B cell (primary cell): ENCODE results near the gene ZNF428. TPM values are rescaled to one million over a fixed set of nuclear protein-coding genes. Genes with fewer than 3 reads are reported as not detected.

ENCODE experiments used
- ATAC-seq: fragments of 200-7000 bp; cut with Tn5 transposase; one replicate; pipeline ENCODE4 v1.10.0; 2021; ENCODE audit warnings: low read depth, mild to moderate bottlenecking, moderate number of reproducible peaks, moderate library complexity
- CTCF ChIA-PET: fragments of 350-600 bp; sonication (Branson Sonifier 250); formaldehyde crosslinking; loops from one replicate; lab custom pipeline; 2021; ENCODE audit warnings: antibody characterized with exemption, inconsistent platforms; lab: Charles Lee
- POLR2A ChIA-PET: fragments of 350-600 bp; sonication (Branson Sonifier 250); formaldehyde crosslinking; loops from one replicate; lab custom pipeline; 2021; ENCODE audit warnings: antibody characterized with exemption; lab: Charles Lee
- DNase-seq: peaks from one replicate; pipeline ENCODE4 v3.0.0; 2013
- H2AFZ ChIP-seq: 2 replicates; pipeline ENCODE4 v1.6.1; 2012; ENCODE audit warnings: mild to moderate bottlenecking, low read depth, low read length; ENCODE audit not compliant: insufficient read depth, poor library complexity, severe bottlenecking
- H3K27ac ChIP-seq, 2 donors: 1 replicate in 1 of 2; 2 replicates in 1 of 2; pipeline ENCODE4 v1.5.1; 2012 to 2013; ENCODE audit warnings: low read length in 2 of 2, mild to moderate bottlenecking in 2 of 2, moderate library complexity in 1 of 2
- H3K27me3 ChIP-seq, 4 experiments: fragments of 200-600 bp in 1 of 4; sonication (generic) in 1 of 4; replicated peaks in 1 of 4; 1 replicate in 2 of 4; 2 replicates in 2 of 4; pipeline versions ENCODE4 v1.6.1 to v1.7.0; 2013 to 2016; ENCODE audit warnings: low read length in 3 of 4, mild to moderate bottlenecking in 2 of 4, mixed read lengths in 1 of 4, moderate library complexity in 1 of 4; ENCODE audit not compliant: insufficient read depth in 4 of 4, control insufficient read depth in 3 of 4; ENCODE audit errors: control extremely low read depth in 1 of 4
- H3K36me3 ChIP-seq, 2 experiments: replicated peaks in 1 of 2; 1 replicate in 1 of 2; 2 replicates in 1 of 2; pipeline versions ENCODE4 v1.6.1 to v1.7.1; 2013; ENCODE audit warnings: low read length in 1 of 2; ENCODE audit not compliant: insufficient read depth in 2 of 2, control insufficient read depth in 1 of 2; ENCODE audit errors: control extremely low read depth in 1 of 2, extremely low read depth in 1 of 2
- H3K4me1 ChIP-seq, 2 donors: fragments of 200-600 bp in 1 of 2; sonication (generic) in 1 of 2; 1 replicate in 1 of 2; 2 replicates in 1 of 2; pipeline versions ENCODE4 v1.5.1 to v1.6.1; 2013 to 2017; ENCODE audit warnings: low read length in 2 of 2; ENCODE audit not compliant: control insufficient read depth in 2 of 2, insufficient read depth in 2 of 2
- H3K4me2 ChIP-seq: replicated peaks from 2 replicates; pipeline ENCODE3; 2012; ENCODE audit warnings: mild to moderate bottlenecking, low read depth, low read length; ENCODE audit not compliant: poor library complexity, severe bottlenecking
- H3K4me3 ChIP-seq, 5 experiments: fragments of 200-600 bp in 1 of 5; sonication (generic) in 1 of 5; 1 replicate in 3 of 5; 2 replicates in 2 of 5; pipeline versions ENCODE4 v1.5.1 to v1.7.0; 2011 to 2016; ENCODE audit warnings: low read length in 4 of 5, mild to moderate bottlenecking in 4 of 5, low read depth in 2 of 5, control low read depth in 1 of 5, moderate library complexity in 1 of 5; ENCODE audit not compliant: insufficient read depth in 1 of 5; ENCODE audit errors: control extremely low read depth in 1 of 5, extremely low read depth in 1 of 5
- H3K79me2 ChIP-seq: fragments of 200-600 bp; sonication (generic); one replicate; pipeline ENCODE4 v1.6.0; 2016; ENCODE audit warnings: low read length; ENCODE audit not compliant: control insufficient read depth, insufficient read depth
- H3K9ac ChIP-seq: fragments of 200-600 bp; sonication (generic); 2 replicates; pipeline ENCODE4 v1.6.1; 2017; ENCODE audit warnings: mild to moderate bottlenecking, low read length, moderate library complexity
- H3K9me3 ChIP-seq, 3 donors: one replicate each; pipeline versions ENCODE4 v1.6.1 to v1.7.1; 2013; ENCODE audit warnings: low read length in 2 of 3; ENCODE audit not compliant: control insufficient read depth in 2 of 3, insufficient read depth in 1 of 3; ENCODE audit errors: control extremely low read depth in 1 of 3
- H4K20me1 ChIP-seq: 2 replicates; pipeline ENCODE4 v1.6.0; 2012; ENCODE audit warnings: mild to moderate bottlenecking, low read length; ENCODE audit not compliant: insufficient read depth, control insufficient read depth, poor library complexity, severe bottlenecking
- H3K27ac Mint-ChIP-seq: one replicate; pipeline ENCODE4 v1.8.0; 2021; ENCODE audit warnings: mixed read lengths
- H3K27me3 Mint-ChIP-seq: one replicate; pipeline ENCODE4 v1.8.0; 2021; ENCODE audit warnings: mixed read lengths
- H3K4me1 Mint-ChIP-seq: one replicate; pipeline ENCODE4 v1.8.0; 2021; ENCODE audit warnings: mixed read lengths
- H3K4me3 Mint-ChIP-seq: one replicate; pipeline ENCODE4 v1.8.0; 2021; ENCODE audit warnings: mixed read lengths
- H3K9me3 Mint-ChIP-seq: one replicate; pipeline ENCODE4 v1.8.0; 2022; ENCODE audit warnings: mixed read lengths; ENCODE audit not compliant: insufficient read depth
- CTCF ChIP-seq: fragments of 200-600 bp; IDR thresholded peaks from one replicate; pipeline ENCODE4 v1.8.0; 2022; ENCODE audit warnings: antibody characterized with exemption, mild to moderate bottlenecking
- EZH2 ChIP-seq: IDR thresholded peaks from 2 replicates; pipeline ENCODE4 v1.6.1; 2012; ENCODE audit warnings: borderline replicate concordance, low read depth, mild to moderate bottlenecking, moderate library complexity, low read length; ENCODE audit not compliant: insufficient read depth, poor library complexity, severe bottlenecking
- WGBS: methylation state at CpG from one replicate; pipeline ENCODE4 v1.1.5; 2013; ENCODE audit warnings: missing lambda C conversion rate; ENCODE audit not compliant: insufficient coverage; 5-methylcytosine and 5-hydroxymethylcytosine counted together
- intact Hi-C: fragments of 100-400 bp; cut with micrococcal nuclease; formaldehyde crosslinking; loops from one replicate; pipeline ENCODE4 v1.10.0; 2022
- polyA plus RNA-seq: library from polyadenylated mRNA; depleted of rRNA; stranded (reverse); fragments of >200 nt; gene quantifications from 2 replicates; pipeline ENCODE4 v1.2.3, GENCODE V29; 2012
- total RNA-seq, 2 donors: library from RNA; stranded (reverse); fragments of 120-200 nt in 1 of 2; gene quantifications; 1 replicate in 1 of 2; 2 replicates in 1 of 2; pipeline versions ENCODE4 v1.2.3 to v1.2.4, GENCODE V29; 2013 to 2022

Gene ZNF428
- total and polyA plus RNA-seq, 2 donors (not counting 1 experiment from before 2014, with no cell fraction given) = 16.9 to 19.7 TPM

- Histone ChIP-seq H3K4me2 (no peak overlapping the region), H3K36me3 (peaks cover 0 to 10% of the 10 kb centered on the region in 2 experiments), H3K27me3 (no peaks in the 10 kb centered on the region), H3K9ac (no peak overlapping the region), H3K4me3 (no peak overlapping the region), H3K79me2 (peaks cover 40% of the 10 kb centered on the region), H3K27ac (peak overlapping the region in 1 of 2 donors; percentile 41), H2AFZ (no peak overlapping the region), H3K4me1 (peaks cover 6 to 18% of the 10 kb centered on the region in 2 donors), H4K20me1 (peaks cover 5% of the 10 kb centered on the region), H3K9me3 (no peaks in the 10 kb centered on the region)
- CTCF ChIA-PET = interaction anchor here (0.6 to 1.4 kb wide), 6 partner anchors 11 to 1629 kb away, joined by 3 to 4 read pairs (median 3); partner anchors contain the start of gene ZNF575
- Mint-ChIP-seq H3K9me3 (no peaks in the 10 kb centered on the region), H3K27ac (peak overlapping the region; percentile 23), H3K27me3 (no peaks in the 10 kb centered on the region), H3K4me1 (peaks cover 35% of the 10 kb centered on the region), H3K4me3 (no peak overlapping the region)
- WGBS = 81% methylated on average over 5 of the region's 5 CpGs
- no peak for TF ChIP-seq EZH2
- TF ChIP-seq CTCF = no peak
- POLR2A ChIA-PET = no interaction called here
- DNase-seq = no peak
- ATAC-seq = no peak
- intact Hi-C loops = no loop called here
These were observed 49.1 kb downstream of the ZNF428 start for GRCh38 chr19:43570174-43570791.

- ATAC-seq = no peak
- no peak overlapping the region for H3K4me2 ChIP-seq
- ChIA-PET POLR2A (no interaction called here), CTCF (interaction anchor here (0.6 to 1.6 kb wide), 6 partner anchors 11 to 1630 kb away, joined by 3 to 5 read pairs (median 4); partner anchors contain the start of gene ZNF575)
- intact Hi-C loops = no loop called here
- no peaks in the 10 kb centered on the region for H3K9me3 ChIP-seq
- H3K27me3 ChIP-seq = no peaks in the 10 kb centered on the region
- H2AFZ ChIP-seq = no peak overlapping the region
- peak overlapping the region; percentile 23 for H3K27ac Mint-ChIP-seq
- 100% methylated on average over 1 of the region's 5 CpGs for WGBS
- TF ChIP-seq EZH2 (no peak), CTCF (no peak)
- H3K79me2 ChIP-seq = peaks cover 33% of the 10 kb centered on the region
- peak overlapping the region in 1 of 2 donors; percentile 41 for H3K27ac ChIP-seq
- H3K4me1 Mint-ChIP-seq = peaks cover 35% of the 10 kb centered on the region
- H3K4me3 ChIP-seq = no peak overlapping the region
- no peaks in the 10 kb centered on the region for H3K27me3 Mint-ChIP-seq
- H3K9ac ChIP-seq = no peak overlapping the region
- no peak overlapping the region for H3K4me3 Mint-ChIP-seq
- peaks cover 5% of the 10 kb centered on the region for H4K20me1 ChIP-seq
- no peak for DNase-seq
- no peaks in the 10 kb centered on the region for H3K9me3 Mint-ChIP-seq
- peaks cover 0 to 10% of the 10 kb centered on the region in 2 experiments for H3K36me3 ChIP-seq
- peaks cover 3 to 19% of the 10 kb centered on the region in 2 donors for H3K4me1 ChIP-seq
These were observed 49.8 kb downstream of the ZNF428 start for GRCh38 chr19:43569657-43570056.
